GM19025 (cell line): ENCODE results near the gene MSI2.

Experiments used
- ATAC-seq: cut with Tn5 transposase; IDR thresholded peaks from one replicate; pipeline ENCODE4 v1.9.1; 2021; ENCODE audit warnings: mild to moderate bottlenecking, low read depth, moderate library complexity; ENCODE audit not compliant: unreplicated experiment

MSI2 gene

GRCh38 chr17:57387575-57387974 is 131.3 kb downstream of the MSI2 start:
- no peak for ATAC-seq

- no peak for ATAC-seq
These were observed 131.9 kb downstream of the MSI2 start for GRCh38 chr17:57388131-57388725.

- ATAC-seq, result no peak
These were observed 133.2 kb downstream of the MSI2 start for GRCh38 chr17:57389473-57389872.

- ATAC-seq, result no peak
These were observed 134.9 kb downstream of the MSI2 start for GRCh38 chr17:57391076-57391825.

- no peak for ATAC-seq
These were observed 135.6 kb downstream of the MSI2 start for GRCh38 chr17:57391857-57392471.

- ATAC-seq, result no peak
These were observed 137.0 kb downstream of the MSI2 start for GRCh38 chr17:57393368-57393767.

- no peak for ATAC-seq
These were observed 138.1 kb downstream of the MSI2 start for GRCh38 chr17:57394375-57394774.

GRCh38 chr17:57395721-57396321 is 139.5 kb downstream of the MSI2 start:
- no peak for ATAC-seq

GRCh38 chr17:57396511-57396921 is 140.2 kb downstream of the MSI2 start:
- ATAC-seq, result no peak

GRCh38 chr17:57397402-57397801 is 141.1 kb downstream of the MSI2 start:
- no peak for ATAC-seq

GRCh38 chr17:57399690-57400089 is 143.4 kb downstream of the MSI2 start:
- no peak for ATAC-seq

- ATAC-seq, result no peak
These were observed 144.3 kb downstream of the MSI2 start for GRCh38 chr17:57400648-57401047.

GRCh38 chr17:57401556-57402488 is 145.5 kb downstream of the MSI2 start:
- ATAC-seq, result no peak

GRCh38 chr17:57402681-57403180 is 146.4 kb downstream of the MSI2 start:
- no peak for ATAC-seq

- no peak for ATAC-seq
These were observed 146.9 kb downstream of the MSI2 start for GRCh38 chr17:57403236-57403635.

GRCh38 chr17:57404073-57404472 is 147.8 kb downstream of the MSI2 start:
- no peak for ATAC-seq

GRCh38 chr17:57404795-57405490 is 148.6 kb downstream of the MSI2 start:
- ATAC-seq, result no peak

GRCh38 chr17:57405491-57406072 is 149.3 kb downstream of the MSI2 start:
- ATAC-seq, result no peak
